Endothelial cell of coronary artery (primary cell): Measurements from ENCODE around the gene THUMPD3. TPM values are rescaled to one million over a fixed set of nuclear protein-coding genes. Genes with fewer than 3 reads are reported as not detected.

ENCODE experiments used
- total RNA-seq: library from RNA; depleted of rRNA; stranded (reverse); fragments of >200 nt; gene quantifications from 2 replicates; pipeline ENCODE4 v1.2.3, GENCODE V29; 2014

The THUMPD3 gene
- total RNA-seq, result 28.0 and 36.7 TPM in 2 replicates

GRCh38 chr3:9362731-9363530 lies at the start of gene THUMPD3:
Gene THUMPD3 (plus strand): TSS chr3:9363054. CDS start chr3:9365069, 2,015 bp downstream.

GRCh38 chr3:9397332-9397905 lies 34.6 kb downstream of the THUMPD3 start, which contains the start of gene SETD5:
Gene SETD5 (plus strand): TSS chr3:9397615. CDS start chr3:9428939, 31,324 bp downstream.

Other genes starting within 250 kb of the THUMPD3 start
- under 0.01 and 0.18 TPM in 2 replicates for gene SRGAP3, start 113.4 kb upstream of the THUMPD3 start, total RNA-seq
- 36.0 and 42.0 TPM in 2 replicates for gene SETD5, start 34.6 kb downstream of the THUMPD3 start, total RNA-seq
- gene LHFPL4, start 190.8 kb downstream of the THUMPD3 start, total RNA-seq, result not detected in 2 replicates